HK-2 (cell line): ENCODE data around the gene SLC2A4RG.
A peak's percentile ranks its signal among the peaks of the same experiment; 100 is the strongest.

Experiments used
- DNase-seq: peaks from one replicate; pipeline ENCODE4 v3.0.0-alpha.2; 2018; ENCODE audit not compliant: unreplicated experiment

SLC2A4RG gene

GRCh38 chr20:63752411-63753101 is 13.0 kb downstream of the SLC2A4RG start:
- no peak for DNase-seq

- DNase-seq, result no peak
Measured at GRCh38 chr20:63753381-63753780, 13.8 kb downstream of the SLC2A4RG start.

GRCh38 chr20:63754008-63754407 is 14.4 kb downstream of the SLC2A4RG start:
- DNase-seq, result no peak

- no peak for DNase-seq
Measured at GRCh38 chr20:63755933-63756647, 16.5 kb downstream of the SLC2A4RG start.

- DNase-seq, result no peak
Measured at GRCh38 chr20:63756648-63756991, 17.0 kb downstream of the SLC2A4RG start.

- no peak for DNase-seq
Measured at GRCh38 chr20:63758152-63758551, 18.6 kb downstream of the SLC2A4RG start.

GRCh38 chr20:63759377-63759901 is 19.9 kb downstream of the SLC2A4RG start:
- DNase-seq, result no peak

GRCh38 chr20:63765082-63765873 is 25.7 kb downstream of the SLC2A4RG start:
- no peak for DNase-seq

GRCh38 chr20:63765902-63766301 is 26.3 kb downstream of the SLC2A4RG start:
- no peak for DNase-seq

- no peak for DNase-seq
Measured at GRCh38 chr20:63766695-63767426, 27.3 kb downstream of the SLC2A4RG start.

GRCh38 chr20:63767456-63767855 is 27.9 kb downstream of the SLC2A4RG start:
- no peak for DNase-seq

- no peak for DNase-seq
Measured at GRCh38 chr20:63767886-63768285, 28.3 kb downstream of the SLC2A4RG start.

GRCh38 chr20:63768591-63769515 is 29.3 kb downstream of the SLC2A4RG start:
- DNase-seq, result no peak

- no peak for DNase-seq
Measured at GRCh38 chr20:63769891-63770474, 30.4 kb downstream of the SLC2A4RG start.

GRCh38 chr20:63771046-63771707 is 31.6 kb downstream of the SLC2A4RG start:
- no peak for DNase-seq

GRCh38 chr20:63772781-63773518 is 33.4 kb downstream of the SLC2A4RG start:
- DNase-seq, result peak; percentile 60

- DNase-seq, result no peak
Measured at GRCh38 chr20:63773571-63774241, 34.1 kb downstream of the SLC2A4RG start.

GRCh38 chr20:63774306-63774705 is 34.7 kb downstream of the SLC2A4RG start:
- DNase-seq, result no peak
